Lower lobe of right lung (tissue), 2 donors: ENCODE measurements around the gene GFPT2. TPM values are rescaled to one million over a fixed set of nuclear protein-coding genes. Genes with fewer than 3 reads are reported as not detected.

ENCODE experiments used
- ATAC-seq, 2 donors: fragments of 200-7000 bp; cut with Tn5 transposase; one replicate each; pipeline ENCODE4 v1.9.1; 2020 to 2022; ENCODE audit warnings: mild to moderate bottlenecking in 2 of 2, moderate library complexity in 2 of 2
- DNase-seq: peaks from one replicate; pipeline ENCODE4 v3.0.0-alpha.2; 2020
- H3K27ac ChIP-seq: fragments of 200-600 bp; one replicate; pipeline ENCODE4 v1.8.0; 2022
- H3K27me3 ChIP-seq: fragments of 200-600 bp; one replicate; pipeline ENCODE4 v1.8.0; 2022; ENCODE audit warnings: low read depth
- H3K36me3 ChIP-seq: fragments of 200-600 bp; one replicate; pipeline ENCODE4 v1.8.0; 2022; ENCODE audit warnings: mild to moderate bottlenecking
- H3K4me1 ChIP-seq: fragments of 200-600 bp; one replicate; pipeline ENCODE4 v1.8.0; 2022
- H3K4me3 ChIP-seq: fragments of 200-600 bp; one replicate; pipeline ENCODE4 v1.8.0; 2022; ENCODE audit warnings: mild to moderate bottlenecking
- H3K9me3 ChIP-seq: fragments of 200-600 bp; one replicate; pipeline ENCODE4 v1.8.0; 2022
- intact Hi-C: fragments of 100-400 bp; cut with DNase I; formaldehyde crosslinking; loops from one replicate; pipeline ENCODE4 v1.11.0; 2022
- total RNA-seq: library from RNA; stranded (reverse); fragmentation: NEBNext Ultra II Directional; extraction: Animal tissue kit (Norgen Biotek cat#: 25700); gene quantifications from one replicate; pipeline ENCODE4 v1.2.1, GENCODE V29; 2021
- TF ChIP-seq, protein P1 (sequence below): fragments of 200-600 bp; IDR thresholded peaks from one replicate; pipeline ENCODE4 v1.8.0; 2022; ENCODE audit warnings: antibody characterized with exemption, mild to moderate bottlenecking
- donor health status: DM: no; HTN: yes; CAD: no; lungs with severe emphysema.

The GFPT2 gene
- total RNA-seq, 1 donor from 2014 or later, result 13.4 TPM

DNA sequence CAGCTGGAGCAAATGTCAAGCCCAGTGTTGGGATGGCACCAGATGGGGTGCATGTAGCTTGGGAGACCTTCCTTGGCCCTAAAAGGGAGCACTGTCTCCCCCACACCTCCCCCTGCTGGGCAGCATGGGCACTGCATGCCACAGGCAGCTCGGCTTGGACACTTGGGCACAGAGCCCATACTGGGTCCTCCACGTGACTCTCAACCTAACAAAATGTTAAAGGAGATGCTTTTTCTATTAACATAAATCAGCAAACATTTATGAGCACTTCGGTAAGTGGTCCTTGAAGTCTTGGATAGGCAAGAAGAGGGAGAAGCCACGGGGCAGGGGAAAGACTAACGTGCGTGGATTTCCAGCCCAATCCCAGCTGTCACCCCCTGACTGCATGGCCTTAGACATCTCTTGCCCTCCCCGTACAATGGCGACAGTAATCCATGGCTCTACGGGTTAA, 37.3 kb downstream of the GFPT2 start:
- ATAC-seq (peak; percentile 83 to 88), DNase-seq (peak; percentile 81)
- intact Hi-C loops, result no loop called here
- TF ChIP-seq, protein P1, sequence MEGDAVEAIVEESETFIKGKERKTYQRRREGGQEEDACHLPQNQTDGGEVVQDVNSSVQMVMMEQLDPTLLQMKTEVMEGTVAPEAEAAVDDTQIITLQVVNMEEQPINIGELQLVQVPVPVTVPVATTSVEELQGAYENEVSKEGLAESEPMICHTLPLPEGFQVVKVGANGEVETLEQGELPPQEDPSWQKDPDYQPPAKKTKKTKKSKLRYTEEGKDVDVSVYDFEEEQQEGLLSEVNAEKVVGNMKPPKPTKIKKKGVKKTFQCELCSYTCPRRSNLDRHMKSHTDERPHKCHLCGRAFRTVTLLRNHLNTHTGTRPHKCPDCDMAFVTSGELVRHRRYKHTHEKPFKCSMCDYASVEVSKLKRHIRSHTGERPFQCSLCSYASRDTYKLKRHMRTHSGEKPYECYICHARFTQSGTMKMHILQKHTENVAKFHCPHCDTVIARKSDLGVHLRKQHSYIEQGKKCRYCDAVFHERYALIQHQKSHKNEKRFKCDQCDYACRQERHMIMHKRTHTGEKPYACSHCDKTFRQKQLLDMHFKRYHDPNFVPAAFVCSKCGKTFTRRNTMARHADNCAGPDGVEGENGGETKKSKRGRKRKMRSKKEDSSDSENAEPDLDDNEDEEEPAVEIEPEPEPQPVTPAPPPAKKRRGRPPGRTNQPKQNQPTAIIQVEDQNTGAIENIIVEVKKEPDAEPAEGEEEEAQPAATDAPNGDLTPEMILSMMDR, result peak; percentile 97
- no peaks in the 10 kb centered on the region for H3K27me3 ChIP-seq
- peaks cover 13% of the 10 kb centered on the region for H3K36me3 ChIP-seq
- H3K4me3 ChIP-seq, result no peak overlapping the region
- H3K4me1 ChIP-seq, result no peaks in the 10 kb centered on the region
- no peaks in the 10 kb centered on the region for H3K9me3 ChIP-seq
- H3K27ac ChIP-seq, result no peak overlapping the region

DNA sequence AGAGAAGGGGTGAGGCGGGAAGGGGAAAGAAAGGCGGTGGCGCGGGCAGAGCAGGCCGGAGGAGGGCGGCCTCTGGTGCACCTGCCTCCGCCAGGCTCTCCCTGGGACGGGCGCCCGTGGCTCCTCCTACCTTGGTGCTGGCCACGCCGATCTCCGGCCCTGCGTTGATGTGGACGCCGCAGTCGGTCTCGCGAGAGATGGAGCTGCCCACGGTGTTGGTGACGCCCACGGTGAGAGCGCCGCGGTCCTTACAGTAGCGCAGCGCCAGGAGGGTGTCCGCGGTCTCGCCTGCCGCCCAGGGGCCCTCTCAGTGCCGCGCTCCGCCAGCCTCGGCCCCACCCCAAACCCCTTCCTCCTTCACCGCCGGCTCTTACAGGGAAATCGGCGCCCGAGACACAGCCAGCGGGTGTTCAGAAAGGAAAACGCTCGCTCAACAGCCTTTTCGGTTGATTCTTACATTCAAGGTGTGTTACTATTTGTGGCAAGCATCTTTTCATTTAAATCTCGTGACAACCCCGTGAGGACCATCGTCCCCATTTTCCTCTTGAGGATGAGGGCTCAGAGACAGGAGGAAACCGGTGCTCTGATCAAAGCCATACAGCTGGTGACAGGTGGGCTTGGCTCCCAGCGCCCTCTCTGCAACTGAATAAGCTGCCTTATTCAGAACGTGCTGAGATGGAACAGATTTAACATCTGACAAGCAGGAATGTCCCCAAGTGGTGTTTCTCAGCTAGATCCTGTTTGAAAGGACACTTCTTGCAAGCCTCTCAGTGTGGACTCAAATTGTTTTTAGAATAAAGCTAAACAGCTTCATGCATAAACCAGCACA, 39.2 kb downstream of the GFPT2 start:
- TF ChIP-seq, protein P1, result no peak
- H3K4me1 ChIP-seq, result no peaks in the 10 kb centered on the region
- peak; percentile 88 for DNase-seq
- H3K27me3 ChIP-seq, result no peaks in the 10 kb centered on the region
- no peak overlapping the region for H3K27ac ChIP-seq
- H3K9me3 ChIP-seq, result no peaks in the 10 kb centered on the region
- peak; percentile 25 to 89 for ATAC-seq
- intact Hi-C loops, result no loop called here
- peak overlapping the region; percentile 35 for H3K4me3 ChIP-seq
- H3K36me3 ChIP-seq, result peaks cover 13% of the 10 kb centered on the region

DNA sequence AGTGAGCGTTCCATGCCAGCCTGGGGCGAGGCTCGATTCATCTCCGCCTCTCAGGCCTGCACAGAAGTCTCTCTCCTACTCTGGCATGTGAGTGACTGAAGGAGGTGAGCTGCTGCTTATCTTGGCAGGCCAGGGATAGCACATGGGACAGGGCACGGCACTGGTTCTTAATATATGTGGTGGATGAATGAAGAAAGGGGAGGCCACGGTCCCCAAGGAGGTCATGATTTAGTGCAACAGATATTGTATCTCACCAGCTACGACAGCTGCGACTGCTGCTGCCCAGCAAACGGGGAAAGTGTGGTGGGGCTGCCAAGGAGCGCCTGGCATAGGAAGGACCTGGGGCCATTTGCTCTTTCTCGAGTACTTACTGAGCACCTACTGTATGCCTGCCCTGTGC, 41.9 kb downstream of the GFPT2 start:
- DNase-seq, result no peak
- TF ChIP-seq, protein P1, result no peak
- no peaks in the 10 kb centered on the region for H3K9me3 ChIP-seq
- intact Hi-C loops, result no loop called here
- H3K4me3 ChIP-seq, result no peak overlapping the region
- no peaks in the 10 kb centered on the region for H3K4me1 ChIP-seq
- H3K27ac ChIP-seq, result no peak overlapping the region
- no peaks in the 10 kb centered on the region for H3K27me3 ChIP-seq
- peaks cover 4% of the 10 kb centered on the region for H3K36me3 ChIP-seq
- no peak for ATAC-seq

DNA sequence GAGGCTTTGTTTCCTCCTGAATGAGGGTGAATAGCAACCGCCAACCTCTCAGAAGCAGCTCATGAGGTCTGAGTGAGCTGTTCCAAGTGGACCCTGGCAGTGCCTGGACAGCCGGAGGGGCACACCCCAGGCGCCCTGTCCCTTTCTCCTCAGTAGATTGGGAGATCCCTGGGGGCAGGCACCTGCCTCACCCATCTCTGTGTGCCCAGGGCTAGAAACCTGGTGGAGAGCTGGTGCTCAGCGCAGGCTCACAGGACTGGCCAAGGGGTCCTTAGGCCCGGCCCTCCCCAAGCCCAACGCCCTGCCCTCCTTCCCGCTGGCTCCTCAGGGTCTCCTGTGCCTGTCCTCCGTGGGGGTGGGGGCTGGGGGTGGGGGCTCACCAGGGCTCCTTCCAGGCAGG, 46.3 kb downstream of the GFPT2 start:
- Histone ChIP-seq H3K27ac (no peak overlapping the region), H3K36me3 (peaks cover 14% of the 10 kb centered on the region), H3K4me3 (no peak overlapping the region), H3K4me1 (no peaks in the 10 kb centered on the region), H3K27me3 (no peaks in the 10 kb centered on the region), H3K9me3 (no peaks in the 10 kb centered on the region)
- ATAC-seq (no peak), DNase-seq (no peak)
- TF ChIP-seq, protein P1, result no peak
- intact Hi-C loops, result no loop called here

DNA sequence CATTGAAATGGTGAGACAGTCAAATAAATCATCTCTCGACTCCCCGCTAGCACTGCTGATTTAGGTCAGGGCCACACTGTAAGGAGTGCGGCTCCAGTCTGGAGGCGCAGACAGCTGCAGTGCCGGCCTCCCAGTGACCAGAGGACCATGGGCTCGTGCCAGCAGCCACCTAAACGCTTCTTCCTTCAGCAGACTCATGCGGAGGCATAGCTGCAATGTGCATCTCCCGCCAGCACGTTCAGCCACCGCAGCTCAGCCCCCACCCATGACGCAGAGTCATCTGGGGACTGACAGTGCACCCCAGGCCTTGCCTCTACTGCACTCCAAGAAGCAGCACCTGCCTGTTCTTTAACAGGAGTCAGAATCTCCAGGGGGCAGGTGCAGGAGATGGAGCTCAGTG, 47.7 kb downstream of the GFPT2 start:
- no peak for DNase-seq
- intact Hi-C loops, result no loop called here
- Histone ChIP-seq H3K27ac (no peak overlapping the region), H3K4me1 (no peaks in the 10 kb centered on the region), H3K36me3 (peaks cover 11% of the 10 kb centered on the region), H3K27me3 (no peaks in the 10 kb centered on the region), H3K9me3 (no peaks in the 10 kb centered on the region), H3K4me3 (no peak overlapping the region)
- ATAC-seq, result no peak
- TF ChIP-seq, protein P1, result no peak
